ENCODE data around the gene TBC1D22B.
A peak's percentile ranks its signal among the peaks of the same experiment; 100 is the strongest.

TBC1D22B gene

DNA sequence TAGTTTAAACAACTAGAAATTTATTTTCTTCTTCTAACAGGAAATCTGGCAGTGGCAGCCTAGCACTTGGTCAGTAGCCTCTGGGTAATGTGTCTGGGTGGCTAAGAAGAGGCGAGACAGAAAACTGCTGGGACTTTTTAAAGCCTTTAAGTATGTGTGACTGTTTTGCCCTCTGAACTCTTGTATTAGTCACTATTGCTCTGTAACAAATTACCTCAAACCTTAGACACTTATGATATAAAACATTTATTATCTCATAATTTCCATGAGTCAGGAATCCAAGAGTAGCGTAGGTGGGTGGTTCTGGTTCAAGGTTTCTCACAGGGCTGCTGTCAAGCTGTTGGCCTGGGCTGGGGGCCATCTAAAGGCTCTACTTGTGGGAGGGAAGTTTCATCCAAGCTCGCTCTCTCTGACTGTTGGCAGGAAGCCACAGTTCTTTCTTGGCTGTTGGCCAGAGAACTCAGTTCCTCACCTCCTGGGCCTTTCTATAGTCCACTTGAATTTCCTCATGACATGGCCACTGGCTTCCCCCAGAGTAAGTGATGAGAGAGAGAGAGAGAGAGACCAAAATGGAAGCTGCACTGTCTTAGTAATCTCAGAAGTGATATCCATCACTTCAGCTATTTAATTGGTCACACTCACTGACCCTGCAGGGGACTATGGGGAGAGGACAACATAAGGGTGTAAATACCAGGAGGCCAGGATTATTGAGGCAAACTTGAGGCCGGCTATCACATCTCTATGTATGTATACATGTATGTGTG, 17.4 kb upstream of the TBC1D22B start (continued):
- TF ChIP-seq ZNF530 (tag by site-specific recombination; IDR thresholded peaks at IDR 0.05; ENCODE audit: low read depth): no peak
- TF ChIP-seq ZNF416 (tag by site-specific recombination; IDR thresholded peaks at IDR 0.05): no peak
- TF ChIP-seq, protein P1, sequence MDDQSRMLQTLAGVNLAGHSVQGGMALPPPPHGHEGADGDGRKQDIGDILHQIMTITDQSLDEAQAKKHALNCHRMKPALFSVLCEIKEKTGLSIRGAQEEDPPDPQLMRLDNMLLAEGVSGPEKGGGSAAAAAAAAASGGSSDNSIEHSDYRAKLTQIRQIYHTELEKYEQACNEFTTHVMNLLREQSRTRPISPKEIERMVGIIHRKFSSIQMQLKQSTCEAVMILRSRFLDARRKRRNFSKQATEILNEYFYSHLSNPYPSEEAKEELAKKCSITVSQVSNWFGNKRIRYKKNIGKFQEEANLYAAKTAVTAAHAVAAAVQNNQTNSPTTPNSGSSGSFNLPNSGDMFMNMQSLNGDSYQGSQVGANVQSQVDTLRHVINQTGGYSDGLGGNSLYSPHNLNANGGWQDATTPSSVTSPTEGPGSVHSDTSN (CRISPR knock-in tag; IDR thresholded peaks at IDR 0.05): no peak
- TF ChIP-seq ZNF623 (tag by site-specific recombination; IDR thresholded peaks at IDR 0.05): no peak
- TF ChIP-seq, protein P2, sequence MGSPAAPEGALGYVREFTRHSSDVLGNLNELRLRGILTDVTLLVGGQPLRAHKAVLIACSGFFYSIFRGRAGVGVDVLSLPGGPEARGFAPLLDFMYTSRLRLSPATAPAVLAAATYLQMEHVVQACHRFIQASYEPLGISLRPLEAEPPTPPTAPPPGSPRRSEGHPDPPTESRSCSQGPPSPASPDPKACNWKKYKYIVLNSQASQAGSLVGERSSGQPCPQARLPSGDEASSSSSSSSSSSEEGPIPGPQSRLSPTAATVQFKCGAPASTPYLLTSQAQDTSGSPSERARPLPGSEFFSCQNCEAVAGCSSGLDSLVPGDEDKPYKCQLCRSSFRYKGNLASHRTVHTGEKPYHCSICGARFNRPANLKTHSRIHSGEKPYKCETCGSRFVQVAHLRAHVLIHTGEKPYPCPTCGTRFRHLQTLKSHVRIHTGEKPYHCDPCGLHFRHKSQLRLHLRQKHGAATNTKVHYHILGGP (tag by site-specific recombination; IDR thresholded peaks at IDR 0.05): peak; percentile 6; the same call in 1 of the 2 replicates
- TF ChIP-seq ZNF571 (tag by site-specific recombination; IDR thresholded peaks at IDR 0.05): no peak
- no peak for TF ChIP-seq ZNF155 (tag by site-specific recombination; IDR thresholded peaks at IDR 0.05)
- TF ChIP-seq ZNF596 (tag by site-specific recombination; IDR thresholded peaks at IDR 0.05): peak; percentile 62
- peak; percentile 53; the same call in 1 of the 2 replicates for TF ChIP-seq MZF1 (tag by site-specific recombination; IDR thresholded peaks at IDR 0.05; ENCODE audit: borderline replicate concordance)
- TF ChIP-seq, protein P3, sequence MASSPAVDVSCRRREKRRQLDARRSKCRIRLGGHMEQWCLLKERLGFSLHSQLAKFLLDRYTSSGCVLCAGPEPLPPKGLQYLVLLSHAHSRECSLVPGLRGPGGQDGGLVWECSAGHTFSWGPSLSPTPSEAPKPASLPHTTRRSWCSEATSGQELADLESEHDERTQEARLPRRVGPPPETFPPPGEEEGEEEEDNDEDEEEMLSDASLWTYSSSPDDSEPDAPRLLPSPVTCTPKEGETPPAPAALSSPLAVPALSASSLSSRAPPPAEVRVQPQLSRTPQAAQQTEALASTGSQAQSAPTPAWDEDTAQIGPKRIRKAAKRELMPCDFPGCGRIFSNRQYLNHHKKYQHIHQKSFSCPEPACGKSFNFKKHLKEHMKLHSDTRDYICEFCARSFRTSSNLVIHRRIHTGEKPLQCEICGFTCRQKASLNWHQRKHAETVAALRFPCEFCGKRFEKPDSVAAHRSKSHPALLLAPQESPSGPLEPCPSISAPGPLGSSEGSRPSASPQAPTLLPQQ (tag by site-specific recombination; IDR thresholded peaks at IDR 0.05): peak; percentile 59; the same call in 1 of the 2 replicates
- no peak for TF ChIP-seq ZNF133 (tag by site-specific recombination; IDR thresholded peaks at IDR 0.05)
- TF ChIP-seq FEZF1 (tag by site-specific recombination; IDR thresholded peaks at IDR 0.05): no peak; the same call in 1 of the 2 replicates
- TF ChIP-seq ZNF768 (tag by site-specific recombination; IDR thresholded peaks at IDR 0.05): no peak
- TF ChIP-seq ZFHX2 (tag by site-specific recombination; conservative IDR thresholded peaks at IDR 0.05): peak; percentile 87
- TF ChIP-seq KLF9 (tag by site-specific recombination; IDR thresholded peaks at IDR 0.05; ENCODE audit: low read depth): peak; percentile 21; the same call in 1 of the 2 replicates
- TF ChIP-seq ZBTB48 (tag by site-specific recombination; IDR thresholded peaks at IDR 0.05): peak; percentile 26; the same call in 1 of the 2 replicates
- TF ChIP-seq ZNF2 (tag by site-specific recombination; IDR thresholded peaks at IDR 0.05): no peak; the same call in 1 of the 2 replicates
- TF ChIP-seq ZNF37A (tag by site-specific recombination; IDR thresholded peaks at IDR 0.05): no peak
- TF ChIP-seq ZNF664 (tag by site-specific recombination; IDR thresholded peaks at IDR 0.05): no peak
- TF ChIP-seq, protein P4, sequence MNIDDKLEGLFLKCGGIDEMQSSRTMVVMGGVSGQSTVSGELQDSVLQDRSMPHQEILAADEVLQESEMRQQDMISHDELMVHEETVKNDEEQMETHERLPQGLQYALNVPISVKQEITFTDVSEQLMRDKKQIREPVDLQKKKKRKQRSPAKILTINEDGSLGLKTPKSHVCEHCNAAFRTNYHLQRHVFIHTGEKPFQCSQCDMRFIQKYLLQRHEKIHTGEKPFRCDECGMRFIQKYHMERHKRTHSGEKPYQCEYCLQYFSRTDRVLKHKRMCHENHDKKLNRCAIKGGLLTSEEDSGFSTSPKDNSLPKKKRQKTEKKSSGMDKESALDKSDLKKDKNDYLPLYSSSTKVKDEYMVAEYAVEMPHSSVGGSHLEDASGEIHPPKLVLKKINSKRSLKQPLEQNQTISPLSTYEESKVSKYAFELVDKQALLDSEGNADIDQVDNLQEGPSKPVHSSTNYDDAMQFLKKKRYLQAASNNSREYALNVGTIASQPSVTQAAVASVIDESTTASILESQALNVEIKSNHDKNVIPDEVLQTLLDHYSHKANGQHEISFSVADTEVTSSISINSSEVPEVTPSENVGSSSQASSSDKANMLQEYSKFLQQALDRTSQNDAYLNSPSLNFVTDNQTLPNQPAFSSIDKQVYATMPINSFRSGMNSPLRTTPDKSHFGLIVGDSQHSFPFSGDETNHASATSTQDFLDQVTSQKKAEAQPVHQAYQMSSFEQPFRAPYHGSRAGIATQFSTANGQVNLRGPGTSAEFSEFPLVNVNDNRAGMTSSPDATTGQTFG (tag by site-specific recombination; IDR thresholded peaks at IDR 0.05; ENCODE audit: borderline replicate concordance): no peak
- no peak for TF ChIP-seq ZNF311 (tag by site-specific recombination; IDR thresholded peaks at IDR 0.05; ENCODE audit: borderline replicate concordance)
- TF ChIP-seq PRDM4 (tag by site-specific recombination; IDR thresholded peaks at IDR 0.05): no peak
- no peak for TF ChIP-seq ZNF707 (tag by site-specific recombination; IDR thresholded peaks at IDR 0.05)
- TF ChIP-seq WT1 (tag by site-specific recombination; IDR thresholded peaks at IDR 0.05): no peak
- TF ChIP-seq, protein P5, sequence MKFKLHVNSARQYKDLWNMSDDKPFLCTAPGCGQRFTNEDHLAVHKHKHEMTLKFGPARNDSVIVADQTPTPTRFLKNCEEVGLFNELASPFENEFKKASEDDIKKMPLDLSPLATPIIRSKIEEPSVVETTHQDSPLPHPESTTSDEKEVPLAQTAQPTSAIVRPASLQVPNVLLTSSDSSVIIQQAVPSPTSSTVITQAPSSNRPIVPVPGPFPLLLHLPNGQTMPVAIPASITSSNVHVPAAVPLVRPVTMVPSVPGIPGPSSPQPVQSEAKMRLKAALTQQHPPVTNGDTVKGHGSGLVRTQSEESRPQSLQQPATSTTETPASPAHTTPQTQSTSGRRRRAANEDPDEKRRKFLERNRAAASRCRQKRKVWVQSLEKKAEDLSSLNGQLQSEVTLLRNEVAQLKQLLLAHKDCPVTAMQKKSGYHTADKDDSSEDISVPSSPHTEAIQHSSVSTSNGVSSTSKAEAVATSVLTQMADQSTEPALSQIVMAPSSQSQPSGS (tag by site-specific recombination; IDR thresholded peaks at IDR 0.05; ENCODE audit: low read depth): peak; percentile 53
- no peak for TF ChIP-seq ZNF585B (tag by site-specific recombination; IDR thresholded peaks at IDR 0.05)
- no peak for TF ChIP-seq ZNF747 (tag by site-specific recombination; IDR thresholded peaks at IDR 0.05)
- TF ChIP-seq ZNF621 (tag by site-specific recombination; IDR thresholded peaks at IDR 0.05): no peak

Data from HEK293 (cell line).